Right renal cortex interstitium (tissue), 3 donors: ENCODE measurements around the gene TXNRD3. TPM values are rescaled to one million over a fixed set of nuclear protein-coding genes. Genes with fewer than 3 reads are reported as not detected.

ENCODE experiments used
- DNase-seq, 3 donors: peaks; one replicate each; pipeline ENCODE4 v3.0.0-alpha.2; 2013; ENCODE audit warnings: low read depth in 3 of 3, low spot score in 2 of 3
- polyA plus RNA-seq, 3 donors: library from polyadenylated mRNA; unstranded; fragments of 120-200 nt; gene quantifications; one replicate each; pipeline ENCODE4 v1.2.1, GENCODE V29; 2013; ENCODE audit not compliant: insufficient read length in 3 of 3

The TXNRD3 gene
- 10 to 100 TPM; 17.7 to 21.5 (median 21.2) TPM for polyA plus RNA-seq

DNA sequence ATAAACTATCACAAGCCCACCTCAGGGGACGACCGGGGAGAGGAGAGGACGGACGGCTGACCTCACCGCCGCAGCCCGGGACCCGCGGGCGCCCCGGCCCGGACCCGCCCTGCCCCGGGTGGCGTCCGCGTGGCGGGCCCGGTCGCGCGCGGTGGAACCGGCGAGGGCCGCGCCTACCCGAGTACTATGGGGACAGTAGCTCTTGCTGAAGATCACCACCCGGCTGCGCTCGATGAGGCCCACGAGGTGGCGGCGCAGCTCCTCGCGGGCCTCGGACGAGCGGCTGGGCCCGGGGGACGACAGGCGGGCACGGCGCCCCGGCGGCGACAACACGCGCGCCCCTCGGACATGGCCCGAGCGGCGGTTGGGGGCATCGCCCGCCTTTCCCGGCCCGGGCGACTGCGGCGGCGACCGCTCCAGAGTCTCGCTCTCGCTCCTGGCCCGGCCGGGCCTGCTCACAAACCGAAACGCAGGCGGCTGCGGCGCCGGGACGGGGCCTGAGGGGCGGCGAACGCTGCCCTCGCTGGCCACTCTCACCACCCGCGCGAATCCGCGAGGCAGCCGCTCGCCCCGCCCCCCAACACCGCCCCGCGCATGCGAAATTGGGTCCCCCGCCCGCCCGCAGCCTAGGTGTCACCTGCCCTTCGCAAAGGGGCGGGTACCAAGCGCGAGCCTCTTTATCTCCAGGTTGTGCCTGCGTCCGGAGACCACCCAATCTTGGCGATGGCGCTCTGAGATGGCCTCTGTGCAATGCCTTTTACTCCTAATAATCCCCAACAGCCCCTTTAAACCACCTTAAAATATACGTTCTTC is at the start of gene TXNRD3:
TSS of gene TXNRD3 (minus strand) at position 554 of the 813 bp plus-strand sequence.
- DNase-seq, result peak in 1 of 3 donors; percentile 36

DNA sequence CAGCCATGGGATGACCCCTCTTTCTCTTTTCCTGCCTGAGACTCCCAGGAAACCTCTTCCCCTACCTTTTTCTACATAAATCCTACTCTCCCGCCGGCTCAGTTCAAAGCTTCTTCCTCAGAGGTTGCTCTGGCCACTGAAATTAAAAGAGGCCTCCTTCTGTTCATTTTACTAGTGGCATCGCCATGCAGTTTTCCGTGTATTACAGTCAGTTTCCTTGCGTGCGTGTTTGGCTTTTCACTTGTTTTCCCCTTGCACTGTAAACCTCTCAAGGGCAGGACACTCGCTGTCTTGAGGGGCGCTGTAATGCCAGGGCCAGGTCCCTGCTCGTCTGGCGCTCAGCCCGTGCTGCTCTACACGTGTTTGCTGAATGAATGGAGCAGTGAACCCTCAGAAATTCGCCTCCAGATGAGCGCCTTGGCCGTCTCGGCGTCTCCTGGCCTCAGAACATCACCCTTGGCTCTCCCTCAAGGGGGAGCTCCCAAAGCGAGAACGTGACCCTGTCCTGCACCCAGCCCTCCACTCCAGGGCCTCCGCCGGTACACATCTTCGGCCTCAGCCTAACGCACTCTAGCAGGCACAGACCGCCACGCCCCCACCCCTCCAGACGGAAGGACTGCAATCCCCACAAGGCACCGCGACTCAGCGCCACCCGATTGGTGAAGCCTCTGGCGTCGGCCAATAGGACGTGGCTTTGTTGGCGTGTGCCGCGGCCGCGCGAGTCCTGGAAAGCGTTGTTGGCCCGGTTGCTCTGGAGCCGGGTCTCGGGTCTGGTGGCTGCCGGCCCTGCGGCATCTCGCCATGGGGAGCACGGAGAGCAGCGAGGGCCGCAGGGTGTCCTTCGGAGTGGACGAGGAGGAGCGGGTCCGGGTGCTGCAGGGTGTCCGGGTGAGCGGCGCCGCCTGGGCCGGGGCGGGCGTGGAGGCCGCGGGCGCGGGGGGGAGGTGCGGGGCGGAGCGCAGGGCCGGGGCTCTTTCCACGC is 48.9 kb upstream of the TXNRD3 start, which contains the start of gene CHCHD6:
TSS of gene CHCHD6 (plus strand) at position 729 of the 982 bp plus-strand sequence. CDS start at position 802, 73 bp downstream.
- peak; percentile 87 to 88 (median 87) for DNase-seq

DNA sequence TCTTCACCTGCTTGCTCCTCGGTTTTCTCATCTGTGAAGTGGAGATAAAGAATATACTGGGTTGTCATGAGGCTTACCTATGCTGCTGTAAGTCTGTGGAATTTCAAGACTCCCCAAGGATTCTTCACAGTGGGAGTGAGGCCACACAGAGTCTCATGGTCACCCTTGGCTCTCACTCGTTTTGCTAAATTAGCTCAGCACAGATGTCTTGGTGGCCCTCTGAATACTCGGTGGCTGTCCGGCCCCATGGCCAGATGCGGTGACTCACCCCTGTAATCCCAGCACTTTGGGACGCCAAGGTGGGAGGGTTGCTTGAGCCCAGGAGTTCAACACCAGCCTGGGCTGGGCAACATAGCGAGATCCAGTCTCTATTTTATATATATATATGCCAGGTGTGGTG is 44.1 kb upstream of the TXNRD3 start:
- DNase-seq, result no peak

DNA sequence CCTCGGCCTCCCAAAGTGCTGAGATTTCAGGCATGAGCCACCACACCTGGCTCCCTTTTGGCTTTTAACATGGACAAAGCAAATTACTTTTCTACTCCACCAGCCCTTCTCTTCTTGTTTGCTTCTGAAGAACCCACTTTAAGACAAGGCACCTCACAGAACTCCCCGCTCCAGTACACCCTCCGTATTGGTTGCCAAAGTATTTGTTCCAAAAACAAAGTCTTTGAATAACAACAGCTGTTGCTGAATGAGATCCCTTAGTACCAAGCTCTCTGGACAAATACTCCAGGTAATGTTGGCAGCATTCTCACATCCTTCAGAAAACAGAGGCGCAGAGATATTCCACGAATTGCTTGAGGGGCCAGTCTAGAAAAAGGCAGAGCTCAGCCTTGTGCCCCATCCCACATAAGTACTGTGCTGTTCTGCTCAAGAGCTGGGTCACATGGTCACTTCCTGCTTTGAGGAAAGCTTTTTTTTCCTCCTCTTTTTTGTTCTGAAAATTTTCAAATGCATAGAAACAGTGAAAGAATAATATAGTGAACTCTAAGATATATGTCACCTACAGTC is 41.9 kb upstream of the TXNRD3 start:
- no peak for DNase-seq

DNA sequence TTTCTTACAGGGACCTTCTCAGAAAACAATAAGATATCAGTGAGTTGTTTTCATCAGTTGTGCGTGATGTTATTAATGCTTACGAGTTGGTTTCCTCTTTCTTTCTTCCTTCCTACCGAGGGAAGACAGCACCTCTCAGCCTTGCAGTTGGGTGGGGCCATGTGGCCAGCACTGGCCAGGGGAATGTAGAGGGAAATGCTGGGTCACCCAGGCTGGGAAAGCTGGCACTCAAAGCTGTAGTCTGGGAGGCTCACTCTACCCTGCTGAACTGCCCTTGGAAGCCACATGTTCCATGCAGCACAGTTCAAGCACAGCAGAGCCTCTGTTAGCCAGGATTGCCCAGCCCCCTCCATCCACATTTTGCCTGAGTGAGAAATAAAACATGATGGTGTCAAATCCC is 39.0 kb upstream of the TXNRD3 start:
- DNase-seq, result no peak

DNA sequence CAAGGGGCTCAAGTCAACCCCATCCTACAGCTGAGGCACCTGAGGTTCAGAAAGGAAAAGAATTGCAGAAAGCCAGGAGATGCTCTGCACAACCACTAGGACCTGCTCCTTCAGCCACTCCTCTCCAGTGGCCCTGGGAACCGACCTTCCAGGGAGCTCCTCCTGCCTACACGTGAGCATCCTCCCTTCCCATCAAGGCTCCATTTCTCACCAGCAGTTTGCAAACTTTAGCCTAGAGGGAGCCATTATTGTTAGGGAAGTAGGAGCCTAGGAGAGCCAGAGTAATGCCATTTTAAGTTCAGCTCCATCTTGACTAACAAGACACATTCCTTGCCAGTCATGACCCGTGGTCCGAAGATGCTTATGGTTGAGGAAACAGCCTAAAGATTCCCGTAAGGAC is 37.9 kb upstream of the TXNRD3 start:
- DNase-seq, result no peak

DNA sequence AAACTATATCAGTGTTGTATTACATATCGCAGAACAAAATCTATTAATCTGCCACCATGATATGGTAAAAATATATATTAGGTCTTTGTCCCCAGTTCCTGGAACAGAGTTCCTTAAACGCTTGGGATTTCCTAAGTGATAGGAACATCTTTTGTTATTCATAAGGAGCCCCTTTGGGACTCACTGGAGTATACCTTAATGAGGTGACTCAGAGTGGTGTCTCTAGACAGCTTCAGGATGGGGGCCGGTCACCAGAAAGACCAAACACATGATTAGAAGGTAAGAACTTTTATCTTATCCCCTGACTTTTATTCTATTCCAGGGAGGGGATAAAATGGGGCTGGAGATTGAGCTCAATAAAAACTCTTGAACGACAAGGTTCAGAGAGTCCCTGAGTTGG is 36.8 kb upstream of the TXNRD3 start:
- no peak for DNase-seq

DNA sequence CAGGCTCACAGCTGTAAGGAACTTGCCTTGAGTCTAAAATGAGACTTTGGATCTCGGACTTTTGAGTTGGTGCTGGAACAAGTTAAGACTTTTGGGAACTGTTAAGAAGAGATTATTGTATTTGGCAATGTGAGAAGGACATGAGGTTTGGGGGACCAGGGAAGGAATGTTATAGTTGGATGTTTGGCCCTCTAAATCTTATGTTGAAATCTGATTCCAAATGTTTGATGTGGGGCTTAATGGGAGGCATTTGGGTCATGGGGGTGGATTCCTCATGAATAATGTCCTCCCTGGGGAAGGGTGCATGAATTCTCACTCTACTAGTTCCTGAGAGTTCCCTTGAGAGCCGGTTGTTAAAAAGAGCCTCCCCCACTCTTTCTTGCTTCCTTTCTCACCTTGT is 30.6 kb upstream of the TXNRD3 start:
- DNase-seq, result no peak

DNA sequence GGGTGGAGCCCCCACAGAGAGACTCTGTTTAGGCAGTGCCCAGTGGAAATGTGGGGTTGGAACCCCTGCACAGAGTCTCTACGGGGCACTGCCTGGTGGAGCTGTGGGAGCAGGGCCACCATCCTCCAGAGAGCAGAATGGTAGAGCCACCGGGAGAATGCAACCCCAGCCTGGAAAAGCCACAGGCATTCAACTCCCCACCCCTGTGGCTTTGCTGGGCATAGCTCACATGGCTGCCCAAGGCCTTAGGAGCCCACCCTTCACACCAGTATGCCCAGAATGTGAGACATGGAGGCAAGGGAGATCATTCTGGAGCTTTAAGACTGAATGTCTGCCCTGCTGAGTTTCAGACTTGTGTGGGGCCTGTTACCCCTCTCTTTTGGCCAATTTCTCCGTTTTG is 30.1 kb upstream of the TXNRD3 start:
- DNase-seq, result no peak

DNA sequence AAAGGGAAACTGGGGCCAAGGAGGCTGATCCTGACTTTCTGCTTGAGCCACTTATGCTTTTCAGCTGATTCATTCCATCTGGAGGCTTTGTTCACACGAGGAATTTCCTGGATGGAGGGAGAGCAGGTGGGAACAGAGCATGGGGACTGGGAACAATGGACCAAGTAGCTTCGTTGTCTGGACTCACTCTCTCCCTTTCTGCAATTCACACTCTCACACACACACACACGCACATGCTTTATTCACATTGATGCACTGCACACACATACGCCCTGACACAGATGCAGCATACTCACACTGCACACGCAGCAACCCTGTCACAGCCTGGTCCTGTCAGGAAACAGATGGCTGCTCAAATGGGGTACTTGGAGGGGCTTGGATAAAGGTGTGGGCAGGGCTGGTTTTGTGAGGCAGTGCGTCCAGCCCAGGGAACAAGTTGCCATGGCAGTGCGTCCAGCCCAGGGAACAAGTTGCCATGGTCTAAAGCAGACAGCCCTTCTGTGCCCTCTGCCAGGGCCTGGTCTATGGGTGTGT is 29.4 kb upstream of the TXNRD3 start:
- DNase-seq, result peak in 1 of 3 donors; percentile 36

DNA sequence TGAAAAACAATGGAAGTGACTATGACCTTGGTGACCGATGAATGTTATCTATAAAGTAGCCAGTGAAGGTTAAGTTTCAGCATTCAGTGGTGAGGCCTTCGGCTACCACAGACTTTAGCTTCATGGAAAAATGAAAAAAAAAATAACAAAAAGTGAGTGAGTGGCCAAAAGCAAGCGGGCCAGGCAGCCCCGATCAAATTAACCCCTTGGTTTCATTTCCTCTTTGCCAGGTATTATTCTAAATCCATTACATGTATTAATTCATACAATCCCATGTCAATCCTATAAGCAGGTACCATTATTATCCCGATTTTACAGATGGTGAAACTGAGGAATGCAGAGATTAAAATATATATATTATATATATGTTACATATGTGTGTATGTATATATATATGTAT is 28.1 kb upstream of the TXNRD3 start:
- no peak for DNase-seq

DNA sequence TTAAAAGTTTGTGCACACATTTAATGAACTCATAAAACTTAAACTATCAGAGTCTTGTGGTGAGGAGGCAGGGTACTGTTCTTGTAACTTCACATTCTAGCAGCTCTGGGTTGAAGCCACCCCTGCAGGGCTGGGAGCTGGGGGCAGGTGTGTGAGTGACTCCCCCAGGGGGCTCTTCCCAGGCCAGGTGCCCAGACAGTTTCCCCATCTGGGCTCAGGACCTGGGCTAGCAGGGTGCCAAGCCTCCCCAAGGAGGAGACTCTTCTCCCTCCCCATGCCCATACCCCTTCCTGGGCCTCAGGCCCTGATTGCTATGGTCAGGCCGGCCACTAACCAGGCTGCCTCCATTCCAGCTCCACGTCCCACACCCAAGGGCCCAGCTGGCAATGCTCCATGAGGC is 27.1 kb upstream of the TXNRD3 start:
- DNase-seq, result no peak

DNA sequence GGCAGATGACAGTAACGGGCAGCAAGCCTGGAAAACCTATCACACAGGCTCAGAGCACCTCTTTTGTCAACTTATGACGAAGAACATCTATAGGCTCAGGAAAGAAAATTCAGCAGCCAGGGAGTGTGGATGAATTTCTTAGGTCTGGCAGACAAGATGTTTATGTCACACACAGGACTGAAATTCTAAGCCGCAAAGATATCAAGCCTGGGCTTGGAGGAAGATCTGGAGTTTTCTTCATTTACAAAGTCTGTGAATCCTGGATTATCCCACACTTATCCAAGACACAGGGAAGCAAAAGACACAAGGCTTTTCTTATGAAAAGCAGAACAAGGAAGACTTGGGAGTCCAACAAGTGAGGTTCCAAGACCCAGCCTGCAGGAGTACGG is 25.7 kb upstream of the TXNRD3 start:
- no peak for DNase-seq

DNA sequence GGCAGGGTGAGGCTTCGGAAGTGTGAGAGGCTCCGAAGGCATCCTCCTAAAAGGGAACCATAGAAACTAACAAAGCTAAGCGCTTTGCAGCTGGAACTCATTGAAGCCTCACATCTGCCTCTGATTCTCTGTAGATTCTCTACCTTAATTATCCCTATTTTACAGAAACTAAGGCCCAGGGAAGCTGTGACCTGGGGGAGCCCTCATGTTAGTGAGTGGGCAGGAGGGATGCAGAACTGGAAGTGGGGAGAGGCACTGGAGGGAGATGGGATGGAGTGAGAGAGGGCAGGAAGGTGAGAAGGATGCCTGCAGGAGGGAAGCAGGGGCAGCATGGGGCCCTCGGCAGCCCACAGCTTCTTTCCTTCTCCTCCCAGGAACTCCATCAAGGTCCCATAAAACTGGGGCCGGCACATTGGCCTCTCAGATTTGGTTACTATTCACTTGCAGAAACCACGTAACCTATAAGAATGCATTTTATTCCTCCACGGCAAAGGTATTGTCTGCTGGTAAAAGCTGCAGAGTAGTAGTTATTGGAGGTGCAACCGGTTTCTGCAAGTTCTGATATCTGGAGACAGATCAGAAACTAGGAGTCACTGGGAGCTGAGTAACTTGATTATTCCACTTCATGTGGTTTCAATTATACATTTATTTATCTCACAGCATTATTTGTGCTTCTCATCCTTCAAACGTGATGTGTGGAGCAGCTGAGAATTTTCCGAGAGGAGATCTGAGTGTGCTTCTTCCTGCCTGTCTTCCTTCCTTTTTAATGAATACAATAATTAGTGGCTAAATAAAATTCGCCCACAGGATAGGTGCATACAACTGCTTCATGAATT is 25.1 kb upstream of the TXNRD3 start:
- no peak for DNase-seq

DNA sequence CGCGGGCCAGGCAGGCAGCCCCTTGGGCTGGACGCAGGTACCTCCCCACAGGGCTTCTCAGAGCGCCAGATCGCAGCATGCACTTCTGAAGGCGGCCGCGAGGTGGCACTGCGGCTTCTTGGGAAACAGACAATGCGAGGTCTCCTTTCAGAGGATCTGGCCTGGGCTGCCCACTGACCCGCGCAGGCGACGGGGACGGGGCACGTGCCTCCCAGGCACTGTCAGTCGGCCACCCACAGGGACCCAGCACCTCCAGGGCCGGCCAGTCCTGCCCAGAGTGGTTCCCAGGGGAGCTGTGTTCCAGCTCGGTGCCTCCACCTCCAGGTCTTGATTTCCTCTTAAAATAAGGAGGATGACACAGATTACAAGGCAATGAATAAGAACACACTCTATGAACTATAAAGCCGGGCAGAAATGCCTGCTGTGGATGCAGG is 24.4 kb upstream of the TXNRD3 start:
- DNase-seq, result peak in 2 of 3 donors; percentile 61 to 63

DNA sequence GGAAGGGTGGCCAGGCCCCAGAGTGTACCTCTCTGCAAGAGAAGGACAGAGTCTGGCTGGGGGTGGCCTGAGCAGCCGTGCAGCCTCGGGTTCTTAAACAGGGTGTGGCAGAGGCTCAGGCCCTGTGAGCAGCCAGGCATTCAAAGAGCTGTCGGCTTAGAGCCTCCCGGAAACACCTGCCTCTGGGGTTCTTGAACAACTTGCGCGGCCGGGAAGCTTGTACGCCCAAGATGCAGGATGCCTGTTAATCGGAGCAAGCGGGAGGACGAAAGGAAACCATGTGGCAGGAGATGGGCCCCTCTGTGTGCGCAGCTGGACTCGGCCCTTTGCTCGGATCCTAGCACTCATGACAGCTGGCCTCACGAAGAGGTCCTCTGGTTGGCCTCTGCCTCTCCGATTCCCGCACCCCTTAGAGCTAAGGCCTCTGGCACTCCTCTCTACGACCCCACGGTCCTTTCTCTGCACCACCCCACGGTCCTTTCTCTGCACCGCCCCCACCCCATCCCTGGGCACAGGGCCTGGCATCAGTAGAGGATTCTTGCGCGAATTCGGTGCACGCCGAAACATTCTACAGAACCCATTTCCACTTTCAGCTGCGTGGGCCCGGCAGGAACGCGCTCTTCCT is 23.9 kb upstream of the TXNRD3 start:
- no peak for DNase-seq

DNA sequence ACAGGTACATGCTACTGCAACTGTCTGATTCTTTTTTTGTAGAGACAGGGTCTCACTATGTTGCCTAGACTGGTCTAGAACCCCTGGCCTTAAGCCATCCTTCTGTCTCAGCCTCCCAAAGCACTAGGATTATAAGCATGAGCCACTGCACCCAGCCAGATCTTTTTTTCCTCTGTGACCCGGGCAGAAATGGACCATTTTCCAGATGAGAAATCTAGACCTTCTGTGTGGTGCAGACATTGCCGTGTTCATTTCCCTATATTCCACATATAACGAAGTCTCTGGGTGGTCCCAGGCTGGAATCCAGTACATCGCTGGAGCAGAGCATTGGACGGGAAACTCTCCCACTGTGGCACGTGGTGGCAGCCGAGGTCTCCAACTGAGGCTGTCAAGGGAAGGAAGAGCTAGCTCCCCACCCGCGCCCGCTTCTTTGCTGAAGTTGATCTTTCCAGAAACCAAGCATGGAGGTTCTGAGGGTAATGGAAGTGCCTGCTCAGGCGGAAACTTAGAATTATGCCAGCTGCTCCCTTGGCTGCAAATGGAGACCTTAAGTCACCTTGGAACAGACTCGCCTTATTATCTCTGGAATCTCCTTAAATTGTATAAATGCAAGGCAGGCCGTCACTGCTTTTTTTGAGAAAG is 23.1 kb upstream of the TXNRD3 start:
- no peak for DNase-seq

DNA sequence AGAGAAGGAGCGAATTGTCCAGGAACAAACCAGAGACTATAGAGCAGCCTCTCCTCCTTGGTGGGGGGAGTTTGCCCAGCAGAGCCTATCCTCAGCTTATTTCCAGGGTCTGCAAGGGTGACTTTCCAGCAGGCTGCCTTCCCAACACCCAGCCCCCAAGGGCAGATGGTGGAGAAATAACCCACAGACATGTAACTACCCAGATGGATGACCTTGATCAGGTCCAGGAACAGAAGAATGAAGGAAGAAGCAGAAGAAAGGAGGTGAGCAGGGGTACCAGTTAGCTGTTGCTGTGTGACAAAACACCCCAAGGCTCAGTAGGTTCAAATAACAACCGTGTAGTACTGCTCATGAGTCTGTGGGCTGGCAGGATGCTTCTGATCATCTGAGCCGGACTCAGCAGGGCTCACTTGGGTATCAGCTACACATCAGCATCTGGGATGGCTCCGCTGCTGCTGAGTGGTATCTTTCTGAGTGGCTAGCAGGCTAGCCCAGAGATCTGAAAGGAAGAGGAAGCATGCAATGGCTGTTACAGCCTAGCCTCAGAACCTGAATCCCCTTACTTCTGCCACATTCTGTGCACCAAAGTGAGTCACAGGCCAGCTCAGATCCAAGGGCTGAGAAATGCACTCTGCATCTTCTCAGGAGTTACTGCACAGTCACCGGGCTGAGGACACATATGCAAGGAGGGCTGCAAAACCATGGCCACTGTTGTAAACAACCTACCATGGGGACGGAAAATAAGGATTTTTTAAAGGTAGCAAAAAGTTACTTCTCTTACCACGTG is 22.2 kb upstream of the TXNRD3 start:
- no peak for DNase-seq
